LNCAP (cell line): ENCODE results near the gene TBX1.

Source experiments
- TF ChIP-seq, protein P1 (sequence below): fragments of 450-650 bp; IDR thresholded peaks from 2 replicates; pipeline ENCODE4 v1.5.1; 2017; ENCODE audit warnings: mild to moderate bottlenecking

TBX1 gene

DNA sequence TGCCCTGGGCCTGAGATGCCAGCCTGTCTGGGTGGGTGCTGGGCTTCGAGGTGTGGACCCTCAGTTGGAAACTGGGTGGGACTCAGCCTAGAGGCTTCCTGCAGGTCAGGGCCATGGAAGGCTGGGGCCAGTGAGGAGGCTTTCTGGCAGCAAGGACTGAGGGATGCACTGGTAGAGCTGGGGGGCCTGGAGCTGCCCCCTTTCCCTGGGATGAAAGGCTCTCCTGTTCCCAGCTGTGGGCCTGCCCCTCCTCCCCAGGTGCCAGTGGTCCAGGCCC, 43.8 kb upstream of the TBX1 start:
- TF ChIP-seq, protein P1, sequence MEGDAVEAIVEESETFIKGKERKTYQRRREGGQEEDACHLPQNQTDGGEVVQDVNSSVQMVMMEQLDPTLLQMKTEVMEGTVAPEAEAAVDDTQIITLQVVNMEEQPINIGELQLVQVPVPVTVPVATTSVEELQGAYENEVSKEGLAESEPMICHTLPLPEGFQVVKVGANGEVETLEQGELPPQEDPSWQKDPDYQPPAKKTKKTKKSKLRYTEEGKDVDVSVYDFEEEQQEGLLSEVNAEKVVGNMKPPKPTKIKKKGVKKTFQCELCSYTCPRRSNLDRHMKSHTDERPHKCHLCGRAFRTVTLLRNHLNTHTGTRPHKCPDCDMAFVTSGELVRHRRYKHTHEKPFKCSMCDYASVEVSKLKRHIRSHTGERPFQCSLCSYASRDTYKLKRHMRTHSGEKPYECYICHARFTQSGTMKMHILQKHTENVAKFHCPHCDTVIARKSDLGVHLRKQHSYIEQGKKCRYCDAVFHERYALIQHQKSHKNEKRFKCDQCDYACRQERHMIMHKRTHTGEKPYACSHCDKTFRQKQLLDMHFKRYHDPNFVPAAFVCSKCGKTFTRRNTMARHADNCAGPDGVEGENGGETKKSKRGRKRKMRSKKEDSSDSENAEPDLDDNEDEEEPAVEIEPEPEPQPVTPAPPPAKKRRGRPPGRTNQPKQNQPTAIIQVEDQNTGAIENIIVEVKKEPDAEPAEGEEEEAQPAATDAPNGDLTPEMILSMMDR, result no peak

DNA sequence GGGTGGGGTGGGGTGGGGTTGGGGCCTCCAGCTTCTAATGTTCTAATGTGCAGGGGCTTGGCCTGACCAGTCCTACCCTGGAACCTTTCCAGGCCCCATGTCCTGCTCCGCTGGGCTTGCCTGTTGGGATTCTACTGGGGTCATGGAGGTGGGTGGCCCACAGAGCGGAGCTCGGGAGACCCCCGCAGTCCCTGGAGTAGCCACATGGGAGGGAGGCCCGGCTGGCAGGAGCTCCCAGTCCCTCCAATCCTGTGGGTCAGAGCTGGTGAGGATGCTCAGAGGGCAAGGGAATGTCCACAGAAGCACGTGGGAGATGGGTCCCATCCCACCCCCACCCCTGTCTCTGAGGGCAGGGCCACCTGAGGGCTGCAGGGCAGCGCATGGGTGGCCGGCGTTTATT, 43.4 kb upstream of the TBX1 start:
- TF ChIP-seq, protein P1, result no peak

DNA sequence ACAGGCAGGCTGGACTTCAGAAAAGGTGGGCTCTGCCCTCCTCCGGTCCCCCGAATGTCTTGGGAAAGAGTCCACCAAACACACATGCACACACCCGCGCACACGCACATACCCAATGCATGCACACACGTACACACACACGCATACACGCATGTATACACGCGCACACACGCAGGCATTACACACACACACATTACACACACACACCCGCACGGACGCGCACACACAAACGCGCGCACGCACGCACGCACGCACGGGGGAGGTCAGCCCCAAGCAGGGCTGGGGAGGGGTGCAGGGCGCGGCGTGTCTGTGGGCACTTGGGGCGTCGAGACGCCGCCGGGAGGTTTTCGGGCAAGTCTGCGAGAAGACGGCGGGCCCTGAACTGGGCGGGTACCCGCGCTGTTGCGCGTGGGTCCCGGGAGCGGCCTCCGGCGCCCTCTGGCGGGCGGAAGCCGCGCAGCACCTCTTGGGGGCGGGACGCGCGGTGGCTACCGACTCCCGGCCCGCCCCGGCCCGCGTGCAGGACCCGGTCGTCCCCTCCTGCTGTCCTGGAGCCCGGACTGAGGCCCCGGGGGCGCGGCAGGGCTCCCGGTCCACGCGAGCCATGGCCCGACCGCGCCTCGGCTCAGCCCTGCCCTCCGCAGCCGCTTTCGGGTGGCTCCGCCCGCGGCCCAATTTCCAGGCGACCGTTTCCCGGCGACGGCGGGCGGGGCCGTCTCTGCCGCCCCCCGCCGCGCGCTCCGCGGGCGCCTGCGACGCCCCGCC, 42.7 kb upstream of the TBX1 start:
- TF ChIP-seq, protein P1, result peak; percentile 95

DNA sequence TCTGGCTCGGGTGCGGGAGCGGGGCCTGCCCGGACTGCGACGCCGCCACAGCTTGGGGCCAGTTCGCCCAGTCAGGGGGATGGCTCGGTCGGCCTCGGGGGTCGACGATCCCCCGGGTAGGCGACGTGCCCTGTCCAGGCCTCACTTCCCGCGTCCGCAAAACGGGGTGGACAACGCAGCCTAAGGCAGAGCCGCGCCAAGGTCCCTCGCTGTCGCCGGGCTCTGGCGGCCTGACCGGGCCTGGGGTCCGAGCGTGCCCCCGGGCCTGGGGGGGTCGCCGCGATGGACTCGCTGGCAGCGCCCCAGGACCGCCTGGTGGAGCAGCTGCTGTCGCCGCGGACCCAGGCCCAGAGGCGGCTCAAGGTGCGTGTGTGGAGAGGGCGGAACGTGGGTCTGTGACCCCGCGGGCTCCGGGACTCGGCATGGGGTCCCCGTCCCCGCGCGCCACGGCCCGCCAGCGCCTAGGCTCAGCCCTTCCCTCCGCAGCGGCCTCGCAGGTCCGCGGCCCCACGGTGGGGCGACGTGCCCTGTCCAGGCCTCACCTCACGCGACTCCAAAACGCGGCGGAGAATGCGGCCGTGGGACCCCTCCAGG, 42.0 kb upstream of the TBX1 start:
- TF ChIP-seq, protein P1, result no peak

DNA sequence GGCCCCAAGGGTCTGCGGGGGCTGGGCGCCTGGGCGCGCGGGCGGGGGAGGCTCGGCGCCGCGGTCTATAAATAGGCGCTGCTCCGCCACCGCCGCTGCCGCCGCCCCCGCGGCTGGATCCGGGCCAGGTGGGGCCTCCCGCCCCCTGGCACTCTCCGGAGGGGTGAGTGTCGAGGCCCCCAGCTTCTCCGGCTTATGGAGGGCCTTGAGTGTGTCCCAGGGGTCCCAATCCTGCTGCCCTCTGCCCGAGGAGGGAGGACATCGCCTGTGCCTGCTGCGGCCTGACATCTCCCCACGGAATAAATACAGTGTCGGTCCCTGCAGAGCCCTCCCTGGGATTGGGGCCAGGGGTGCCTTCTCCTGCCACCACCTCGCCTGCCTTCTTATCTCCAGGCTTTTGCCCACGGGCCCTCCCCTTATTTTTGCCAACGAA, 41.5 kb upstream of the TBX1 start:
- TF ChIP-seq, protein P1, result no peak

DNA sequence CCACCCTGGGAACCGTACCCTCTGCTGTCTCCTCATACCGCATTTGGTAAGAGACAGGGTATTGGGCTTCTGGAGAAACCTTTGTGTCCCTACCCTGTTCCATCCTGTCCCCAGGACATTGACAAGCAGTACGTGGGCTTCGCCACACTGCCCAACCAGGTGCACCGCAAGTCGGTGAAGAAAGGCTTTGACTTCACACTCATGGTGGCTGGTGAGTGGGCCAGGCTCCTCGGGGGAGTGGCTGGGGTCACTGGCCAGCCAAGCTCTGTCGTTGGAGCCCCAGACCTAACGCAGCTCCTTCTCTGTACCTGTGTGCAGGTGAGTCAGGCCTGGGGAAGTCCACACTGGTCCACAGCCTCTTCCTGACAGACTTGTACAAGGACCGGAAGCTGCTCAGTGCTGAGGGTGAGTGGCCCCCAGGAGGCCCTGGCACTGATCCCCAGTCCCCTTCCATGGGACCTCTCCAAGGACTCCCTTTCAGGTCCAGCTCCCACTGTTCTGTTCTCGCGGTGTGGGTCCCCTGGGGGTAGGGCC, 41.0 kb upstream of the TBX1 start:
- TF ChIP-seq, protein P1, result no peak

DNA sequence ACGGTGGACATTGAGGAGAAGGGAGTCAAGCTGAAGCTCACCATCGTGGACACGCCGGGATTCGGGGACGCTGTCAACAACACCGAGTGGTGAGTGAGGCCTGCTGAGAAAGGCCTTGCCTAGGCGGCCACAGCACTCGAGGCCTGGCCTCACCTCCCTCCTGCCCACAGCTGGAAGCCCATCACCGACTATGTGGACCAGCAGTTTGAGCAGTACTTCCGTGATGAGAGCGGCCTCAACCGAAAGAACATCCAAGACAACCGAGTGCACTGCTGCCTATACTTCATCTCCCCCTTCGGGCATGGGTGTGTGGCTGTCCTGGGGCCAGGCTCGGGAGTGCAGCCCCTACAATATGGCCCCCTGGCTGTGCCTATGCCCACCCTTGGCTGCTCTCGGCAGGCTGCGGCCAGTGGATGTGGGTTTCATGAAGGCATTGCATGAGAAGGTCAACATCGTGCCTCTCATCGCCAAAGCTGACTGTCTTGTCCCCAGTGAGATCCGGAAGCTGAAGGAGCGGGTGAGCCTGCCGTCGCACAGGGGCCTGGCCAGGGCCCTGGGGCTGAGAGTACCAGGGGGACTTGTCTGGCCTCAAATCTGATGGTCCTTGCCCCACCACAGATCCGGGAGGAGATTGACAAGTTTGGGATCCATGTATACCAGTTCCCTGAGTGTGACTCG, 40.3 kb upstream of the TBX1 start:
- TF ChIP-seq, protein P1, result no peak
